Chondrocyte (in vitro differentiated cells): ENCODE results near the gene HS2ST1. TPM values are rescaled to one million over a fixed set of nuclear protein-coding genes. Genes with fewer than 3 reads are reported as not detected.

Experiments
- DNase-seq: peaks from one replicate; pipeline ENCODE4 v3.0.0; 2021; ENCODE audit warnings: mixed read lengths, low spot score
- H3K27ac Mint-ChIP-seq: one replicate; pipeline ENCODE4 v1.8.0; 2021; ENCODE audit warnings: mild to moderate bottlenecking, moderate library complexity, mixed read lengths; ENCODE audit not compliant: unreplicated experiment
- H3K27me3 Mint-ChIP-seq: 2 replicates; pipeline ENCODE4 v1.8.0; 2021; ENCODE audit warnings: low read depth, mixed read lengths
- H3K36me3 Mint-ChIP-seq: 2 replicates; pipeline ENCODE4 v1.8.0; 2021; ENCODE audit warnings: low read depth, mixed read lengths
- H3K4me1 Mint-ChIP-seq: 2 replicates; pipeline ENCODE4 v1.8.0; 2021; ENCODE audit warnings: low read depth, mild to moderate bottlenecking, mixed read lengths
- H3K4me3 Mint-ChIP-seq: one replicate; pipeline ENCODE4 v1.8.0; 2021; ENCODE audit warnings: mild to moderate bottlenecking, moderate library complexity, mixed read lengths; ENCODE audit not compliant: unreplicated experiment
- H3K9me3 Mint-ChIP-seq: 2 replicates; pipeline ENCODE4 v1.8.0; 2021; ENCODE audit warnings: low read depth, mixed read lengths
- CTCF ChIP-seq: fragments of 200-600 bp; sonication (generic); IDR thresholded peaks from 2 replicates; pipeline ENCODE4 v1.5.0; 2021; ENCODE audit warnings: antibody characterized with exemption, mild to moderate bottlenecking, moderate library complexity
- total RNA-seq: library from RNA; stranded (reverse); gene quantifications from 3 replicates; pipeline ENCODE4 v1.2.1, GENCODE V29; 2021

HS2ST1 gene
- total RNA-seq, 1 donor from 2014 or later, result 26.7 TPM

GRCh38 chr1:87094238-87094637 is 179.8 kb downstream of the HS2ST1 start:
- no peak overlapping the region for H3K27ac Mint-ChIP-seq
- no peak for DNase-seq
- H3K9me3 Mint-ChIP-seq, result no peaks in the 10 kb centered on the region
- H3K27me3 Mint-ChIP-seq, result no peaks in the 10 kb centered on the region
- H3K36me3 Mint-ChIP-seq, result no peaks in the 10 kb centered on the region
- no peak for TF ChIP-seq CTCF
- H3K4me1 Mint-ChIP-seq, result no peaks in the 10 kb centered on the region
- no peak overlapping the region for H3K4me3 Mint-ChIP-seq

GRCh38 chr1:87100271-87100670 is 185.8 kb downstream of the HS2ST1 start:
- H3K9me3 Mint-ChIP-seq, result peaks cover 4% of the 10 kb centered on the region
- H3K27me3 Mint-ChIP-seq, result no peaks in the 10 kb centered on the region
- no peak overlapping the region for H3K4me3 Mint-ChIP-seq
- no peak for TF ChIP-seq CTCF
- peaks cover 5% of the 10 kb centered on the region for H3K36me3 Mint-ChIP-seq
- no peak overlapping the region for H3K27ac Mint-ChIP-seq
- DNase-seq, result no peak
- no peaks in the 10 kb centered on the region for H3K4me1 Mint-ChIP-seq

DNA sequence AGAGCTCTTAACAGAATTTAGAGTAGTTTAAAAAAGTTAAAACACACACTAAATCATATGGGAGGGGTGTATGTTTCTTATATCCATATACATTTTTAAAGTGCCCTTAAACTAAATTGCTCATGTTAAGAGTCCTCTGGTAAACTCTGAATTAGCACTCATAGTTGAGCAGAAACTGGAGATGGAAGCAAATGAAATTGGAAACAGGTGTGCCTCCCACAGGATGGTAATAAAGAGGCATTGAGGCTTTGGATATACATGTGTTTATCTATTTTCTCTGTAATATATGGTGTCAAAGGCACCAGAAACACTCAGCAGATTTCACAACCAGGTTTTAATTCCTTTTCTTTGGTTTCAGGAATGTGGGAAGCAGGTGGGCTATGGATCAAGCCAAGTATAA is 188.6 kb downstream of the HS2ST1 start:
- Mint-ChIP-seq H3K36me3 (peaks cover 5% of the 10 kb centered on the region), H3K27ac (no peak overlapping the region), H3K4me1 (no peaks in the 10 kb centered on the region), H3K4me3 (no peak overlapping the region), H3K9me3 (peaks cover 4% of the 10 kb centered on the region), H3K27me3 (no peaks in the 10 kb centered on the region)
- no peak for TF ChIP-seq CTCF
- no peak for DNase-seq

GRCh38 chr1:87104140-87104539 is 189.7 kb downstream of the HS2ST1 start:
- Mint-ChIP-seq H3K4me3 (no peak overlapping the region), H3K4me1 (peaks cover 4% of the 10 kb centered on the region), H3K36me3 (peaks cover 5% of the 10 kb centered on the region), H3K27me3 (no peaks in the 10 kb centered on the region), H3K9me3 (peaks cover 4% of the 10 kb centered on the region), H3K27ac (no peak overlapping the region)
- no peak for DNase-seq
- no peak for TF ChIP-seq CTCF

GRCh38 chr1:87104945-87105344 is 190.5 kb downstream of the HS2ST1 start:
- Mint-ChIP-seq H3K36me3 (peaks cover 5% of the 10 kb centered on the region), H3K4me3 (no peak overlapping the region), H3K27me3 (no peaks in the 10 kb centered on the region), H3K4me1 (peaks cover 5% of the 10 kb centered on the region), H3K27ac (no peak overlapping the region), H3K9me3 (peaks cover 4% of the 10 kb centered on the region)
- DNase-seq, result no peak
- TF ChIP-seq CTCF, result no peak
